KOPT-K1 (cell line): ENCODE measurements around the gene SORCS3.

Source experiments
- H3K27ac ChIP-seq: fragments of 200-600 bp; sonication (generic); 2 replicates; pipeline ENCODE4 v1.5.1; 2016; ENCODE audit warnings: antibody characterized with exemption, mild to moderate bottlenecking, low read depth, low read length; ENCODE audit not compliant: poor library complexity, severe bottlenecking
- H3K36me3 ChIP-seq: fragments of 200-600 bp; sonication (generic); 2 replicates; pipeline ENCODE4 v1.5.1; 2017; ENCODE audit warnings: antibody characterized with exemption, mild to moderate bottlenecking, low read length, moderate library complexity; ENCODE audit not compliant: insufficient read depth
- H3K9me3 ChIP-seq: fragments of 200-600 bp; sonication (generic); 2 replicates; pipeline ENCODE4 v1.5.1; 2017; ENCODE audit warnings: antibody characterized with exemption, low read length, mild to moderate bottlenecking; ENCODE audit not compliant: insufficient read depth, poor library complexity, severe bottlenecking

SORCS3 gene

GRCh38 chr10:104907521-104907920 is 266.4 kb downstream of the SORCS3 start:
- Histone ChIP-seq H3K9me3 (no peaks in the 10 kb centered on the region), H3K27ac (no peak overlapping the region), H3K36me3 (no peaks in the 10 kb centered on the region)

DNA sequence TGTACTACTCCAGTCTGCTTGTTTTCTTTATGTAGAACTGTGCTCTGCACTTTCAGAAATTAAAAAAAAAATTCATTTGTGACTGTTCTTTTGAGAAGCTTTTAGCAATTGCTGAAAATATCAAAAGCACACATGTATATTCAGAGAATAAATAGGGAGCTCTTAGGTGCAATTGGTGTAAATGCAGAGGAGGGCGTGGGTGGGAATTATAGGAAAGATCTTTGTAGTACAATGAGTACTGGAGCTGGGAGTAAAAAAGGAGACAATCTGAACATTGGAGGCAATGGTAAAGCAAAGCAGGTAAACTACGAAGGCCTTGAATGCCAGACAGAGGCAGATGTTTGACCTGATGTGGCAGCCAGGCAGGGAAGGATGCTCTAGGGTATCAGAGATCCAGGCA is 267.5 kb downstream of the SORCS3 start:
- Histone ChIP-seq H3K27ac (no peak overlapping the region), H3K36me3 (no peaks in the 10 kb centered on the region), H3K9me3 (no peaks in the 10 kb centered on the region)

DNA sequence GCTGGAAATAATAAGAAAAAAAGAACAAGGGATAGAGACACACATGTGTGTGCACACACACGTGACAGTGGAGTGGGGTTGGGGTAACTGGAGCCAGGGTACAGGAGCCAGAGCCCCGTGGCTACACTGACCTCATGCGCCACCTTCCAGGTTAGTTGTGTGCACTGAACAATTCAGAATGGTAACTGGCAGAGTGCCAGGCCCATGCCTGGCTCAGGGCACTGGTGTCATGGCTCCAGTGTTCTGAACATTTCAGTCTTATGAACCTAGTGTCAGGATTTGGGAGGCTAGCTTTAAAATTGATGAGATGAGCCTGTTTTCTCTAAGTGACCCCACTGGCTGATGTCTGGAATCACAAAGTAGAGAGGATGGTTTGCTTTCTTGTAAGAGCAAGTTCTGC is 269.6 kb downstream of the SORCS3 start:
- Histone ChIP-seq H3K36me3 (no peaks in the 10 kb centered on the region), H3K27ac (no peak overlapping the region)

DNA sequence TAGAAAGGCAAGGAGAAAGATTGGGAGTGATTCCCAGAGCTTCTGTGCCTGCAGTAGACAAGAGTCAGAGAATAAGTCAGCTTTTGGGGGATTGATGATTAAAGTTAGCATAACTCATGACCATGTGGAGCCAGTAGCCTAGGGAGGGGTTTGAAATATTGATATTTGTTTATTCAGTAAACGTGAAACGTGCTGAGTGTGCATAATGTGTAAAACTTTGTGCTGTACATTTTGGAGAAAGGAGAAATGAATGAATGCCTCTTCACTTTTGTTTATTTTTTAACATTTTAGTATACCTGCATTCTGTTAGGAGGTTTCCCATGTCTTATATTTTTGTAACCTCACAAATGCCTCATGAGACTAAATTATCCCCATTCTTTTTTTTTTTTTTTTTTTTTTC is 272.3 kb downstream of the SORCS3 start:
- Histone ChIP-seq H3K27ac (no peak overlapping the region), H3K36me3 (no peaks in the 10 kb centered on the region), H3K9me3 (no peaks in the 10 kb centered on the region)

More for the DNA sequence above, 269.6 kb downstream of the SORCS3 start:
- H3K9me3 ChIP-seq, result no peaks in the 10 kb centered on the region

DNA sequence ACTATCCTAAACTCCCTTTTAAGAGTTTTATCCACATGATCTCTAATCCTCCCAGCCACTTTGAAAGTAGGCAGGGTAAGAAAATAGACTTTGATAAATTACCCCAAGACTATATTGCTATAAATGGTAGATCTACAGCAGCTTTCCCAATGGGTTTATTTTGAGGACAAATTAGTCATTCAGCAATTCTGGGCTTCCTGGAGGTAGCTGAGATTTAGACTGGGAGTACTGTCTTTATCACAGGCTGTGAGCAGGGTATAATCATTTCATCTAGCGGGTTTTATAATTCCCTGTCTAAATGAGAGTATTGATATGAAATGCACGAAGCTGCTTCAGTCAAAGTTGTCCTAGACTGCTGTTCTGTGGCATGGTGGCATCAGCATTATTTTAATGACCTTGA is 279.4 kb downstream of the SORCS3 start:
- Histone ChIP-seq H3K27ac (no peak overlapping the region), H3K36me3 (no peaks in the 10 kb centered on the region), H3K9me3 (no peaks in the 10 kb centered on the region)

DNA sequence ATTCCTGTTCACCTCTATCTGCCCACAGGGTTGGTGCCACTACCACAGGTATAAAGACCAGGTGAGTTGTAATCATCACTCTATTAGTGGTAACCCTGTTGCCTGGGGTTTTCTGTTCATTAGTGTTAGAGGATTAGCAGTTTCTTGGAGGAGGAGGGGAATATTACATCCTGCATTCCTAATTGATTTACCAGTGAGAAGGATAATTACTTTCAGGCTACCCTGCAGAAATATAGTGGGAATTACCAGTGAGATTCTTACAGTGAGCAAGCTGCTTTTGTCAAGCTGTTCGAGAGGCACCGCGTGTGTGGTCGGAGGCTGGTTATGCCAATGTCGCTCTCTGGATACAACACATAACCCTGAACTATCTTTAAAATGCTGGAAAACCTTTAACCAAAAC is 280.7 kb downstream of the SORCS3 start:
- no peaks in the 10 kb centered on the region for H3K36me3 ChIP-seq
- H3K9me3 ChIP-seq, result no peaks in the 10 kb centered on the region
- H3K27ac ChIP-seq, result no peak overlapping the region

DNA sequence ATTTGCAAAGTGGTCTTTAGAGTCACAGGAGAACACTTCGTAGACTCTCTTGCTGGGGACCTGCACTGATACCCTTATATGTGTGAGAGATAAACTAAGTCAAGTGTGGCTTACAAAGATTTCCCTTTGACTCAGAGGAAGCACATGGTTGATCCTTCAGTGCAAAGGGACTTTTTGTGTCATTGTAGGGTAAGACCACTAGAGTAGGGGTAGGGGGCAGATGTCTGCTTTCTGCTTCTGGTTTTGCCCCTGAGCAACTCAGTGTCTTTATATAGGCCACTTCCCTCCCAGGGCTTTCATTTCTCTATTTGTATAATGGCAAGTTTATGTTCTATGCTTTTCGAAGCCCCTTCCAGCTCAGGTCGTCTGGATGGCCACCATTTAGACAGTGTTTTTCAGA is 281.7 kb downstream of the SORCS3 start:
- H3K9me3 ChIP-seq, result no peaks in the 10 kb centered on the region
- H3K36me3 ChIP-seq, result no peaks in the 10 kb centered on the region
- no peak overlapping the region for H3K27ac ChIP-seq

GRCh38 chr10:104923501-104923900 is 282.4 kb downstream of the SORCS3 start:
- H3K27ac ChIP-seq, result no peak overlapping the region
- H3K36me3 ChIP-seq, result no peaks in the 10 kb centered on the region
- H3K9me3 ChIP-seq, result no peaks in the 10 kb centered on the region

GRCh38 chr10:104924101-104924795 is 283.2 kb downstream of the SORCS3 start:
- no peaks in the 10 kb centered on the region for H3K9me3 ChIP-seq
- no peaks in the 10 kb centered on the region for H3K36me3 ChIP-seq

GRCh38 chr10:104925232-104925851 is 284.3 kb downstream of the SORCS3 start:
- no peaks in the 10 kb centered on the region for H3K36me3 ChIP-seq
- no peak overlapping the region for H3K27ac ChIP-seq

More at GRCh38 chr10:104924101-104924795, 283.2 kb downstream of the SORCS3 start:
- H3K27ac ChIP-seq, result no peak overlapping the region

GRCh38 chr10:104928734-104929133 is 287.6 kb downstream of the SORCS3 start:
- no peak overlapping the region for H3K27ac ChIP-seq
- no peaks in the 10 kb centered on the region for H3K36me3 ChIP-seq
- H3K9me3 ChIP-seq, result no peaks in the 10 kb centered on the region

More at GRCh38 chr10:104925232-104925851, 284.3 kb downstream of the SORCS3 start:
- H3K9me3 ChIP-seq, result no peaks in the 10 kb centered on the region

- Histone ChIP-seq H3K27ac (no peak overlapping the region), H3K36me3 (no peaks in the 10 kb centered on the region), H3K9me3 (no peaks in the 10 kb centered on the region)
Measured at GRCh38 chr10:104931612-104932134, 290.6 kb downstream of the SORCS3 start.

GRCh38 chr10:104935656-104936055 is 294.6 kb downstream of the SORCS3 start:
- no peak overlapping the region for H3K27ac ChIP-seq
- no peaks in the 10 kb centered on the region for H3K9me3 ChIP-seq
- H3K36me3 ChIP-seq, result no peaks in the 10 kb centered on the region

GRCh38 chr10:104937567-104937966 is 296.5 kb downstream of the SORCS3 start:
- Histone ChIP-seq H3K36me3 (no peaks in the 10 kb centered on the region), H3K27ac (no peak overlapping the region)

DNA sequence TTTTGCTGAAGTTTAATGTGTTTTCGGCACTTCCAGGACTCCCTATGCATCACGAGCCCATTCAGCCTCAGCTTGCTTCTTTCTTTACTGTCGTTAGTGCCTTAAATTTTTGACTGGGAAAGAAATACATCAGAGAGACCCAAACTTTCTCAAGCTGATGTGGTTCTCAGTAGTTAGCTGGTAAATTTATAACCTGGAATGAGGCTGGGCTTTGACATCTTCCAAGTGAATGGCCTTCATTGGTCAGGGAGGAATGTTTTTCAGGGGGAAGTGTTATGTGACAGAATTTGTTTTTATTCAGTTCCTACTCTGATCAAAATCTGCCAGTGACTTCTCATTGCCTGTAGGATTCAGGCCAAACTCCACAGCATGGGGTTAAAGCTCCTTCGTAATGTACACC is 296.9 kb downstream of the SORCS3 start:
- Histone ChIP-seq H3K27ac (no peak overlapping the region), H3K36me3 (no peaks in the 10 kb centered on the region)

More at GRCh38 chr10:104937567-104937966, 296.5 kb downstream of the SORCS3 start:
- H3K9me3 ChIP-seq, result no peaks in the 10 kb centered on the region

GRCh38 chr10:104941662-104942061 is 300.6 kb downstream of the SORCS3 start:
- Histone ChIP-seq H3K36me3 (no peaks in the 10 kb centered on the region), H3K27ac (no peak overlapping the region), H3K9me3 (no peaks in the 10 kb centered on the region)

More for the DNA sequence above, 296.9 kb downstream of the SORCS3 start:
- H3K9me3 ChIP-seq, result no peaks in the 10 kb centered on the region
